Measurements from ENCODE around the gene MBNL1. TPM values are rescaled to one million over a fixed set of nuclear protein-coding genes. Genes with fewer than 3 reads are reported as not detected.
A peak's percentile ranks its signal among the peaks of the same experiment; 100 is the strongest.

Gene MBNL1
- total RNA-seq, 2 donors from 2014 or later: 299 to 323 TPM

- no peak for DNase-seq
- Mint-ChIP-seq H3K4me1 (ENCODE audit: low read depth) (peaks cover 90% of the 10 kb centered on the region), H3K36me3 (ENCODE audit: insufficient read depth in 2 of 2) (peaks cover 0 to 1% of the 10 kb centered on the region in 2 donors), H3K9me3 (no peaks in the 10 kb centered on the region), H3K27ac (peak overlapping the region; percentile 28), H3K27me3 (ENCODE audit: low read depth) (no peaks in the 10 kb centered on the region), H3K4me3 (peak overlapping the region; percentile 72 to 93)
- no peak for ATAC-seq (replicated peaks in 1 of 2)
These were observed 15.0 kb downstream of the MBNL1 start for GRCh38 chr3:152283492-152284381.

GRCh38 chr3:152284906-152285305 lies 16.2 kb downstream of the MBNL1 start:
- H3K4me3 Mint-ChIP-seq: peak overlapping the region; percentile 72 to 93
- peaks cover 0 to 1% of the 10 kb centered on the region in 2 donors for H3K36me3 Mint-ChIP-seq (ENCODE audit: insufficient read depth in 2 of 2)

GRCh38 chr3:152285509-152285908 lies 16.8 kb downstream of the MBNL1 start:
- DNase-seq: no peak
- peak overlapping the region; percentile 72 to 93 for H3K4me3 Mint-ChIP-seq
- H3K9me3 Mint-ChIP-seq: no peaks in the 10 kb centered on the region
- peak in 1 of 2 donors; percentile 30 for ATAC-seq (replicated peaks in 1 of 2)
- peaks cover 0 to 1% of the 10 kb centered on the region in 2 donors for H3K36me3 Mint-ChIP-seq (ENCODE audit: insufficient read depth in 2 of 2)
- no peaks in the 10 kb centered on the region for H3K27me3 Mint-ChIP-seq (ENCODE audit: low read depth)
- H3K4me1 Mint-ChIP-seq (ENCODE audit: low read depth): peaks cover 91% of the 10 kb centered on the region
- H3K27ac Mint-ChIP-seq: peak overlapping the region; percentile 75

More at GRCh38 chr3:152284906-152285305, 16.2 kb downstream of the MBNL1 start:
- ATAC-seq (replicated peaks in 1 of 2) (peak; percentile 74 to 76), DNase-seq (no peak)
- H3K27me3 Mint-ChIP-seq (ENCODE audit: low read depth): no peaks in the 10 kb centered on the region
- H3K27ac Mint-ChIP-seq: peak overlapping the region; percentile 74
- H3K4me1 Mint-ChIP-seq (ENCODE audit: low read depth): peaks cover 91% of the 10 kb centered on the region
- H3K9me3 Mint-ChIP-seq: no peaks in the 10 kb centered on the region

- peak overlapping the region; percentile 62 to 78 for H3K4me3 Mint-ChIP-seq
- ATAC-seq (replicated peaks in 1 of 2) (no peak), DNase-seq (no peak)
- peaks cover 0 to 4% of the 10 kb centered on the region in 2 donors for H3K36me3 Mint-ChIP-seq (ENCODE audit: insufficient read depth in 2 of 2)
- H3K9me3 Mint-ChIP-seq: no peaks in the 10 kb centered on the region
- H3K4me1 Mint-ChIP-seq (ENCODE audit: low read depth): peaks cover 95% of the 10 kb centered on the region
- peak overlapping the region; percentile 82 for H3K27ac Mint-ChIP-seq
- H3K27me3 Mint-ChIP-seq (ENCODE audit: low read depth): no peaks in the 10 kb centered on the region
These were observed 19.3 kb downstream of the MBNL1 start for GRCh38 chr3:152287898-152288576.

- no peak for DNase-seq
These were observed 20.0 kb downstream of the MBNL1 start for GRCh38 chr3:152288681-152289080.

GRCh38 chr3:152289708-152290107 lies 21.0 kb downstream of the MBNL1 start:
- no peaks in the 10 kb centered on the region for H3K9me3 Mint-ChIP-seq
- no peaks in the 10 kb centered on the region for H3K27me3 Mint-ChIP-seq (ENCODE audit: low read depth)
- peak overlapping the region; percentile 94 for H3K27ac Mint-ChIP-seq
- H3K4me3 Mint-ChIP-seq: peak overlapping the region; percentile 59 to 63
- no peak for DNase-seq
- H3K36me3 Mint-ChIP-seq (ENCODE audit: insufficient read depth in 2 of 2): peaks cover 0 to 5% of the 10 kb centered on the region in 2 donors
- ATAC-seq (replicated peaks in 1 of 2): no peak
- peaks cover 85% of the 10 kb centered on the region for H3K4me1 Mint-ChIP-seq (ENCODE audit: low read depth)

More at GRCh38 chr3:152288681-152289080, 20.0 kb downstream of the MBNL1 start:
- Mint-ChIP-seq H3K27me3 (ENCODE audit: low read depth) (no peaks in the 10 kb centered on the region), H3K4me3 (peak overlapping the region in 1 of 2 donors; percentile 78), H3K36me3 (ENCODE audit: insufficient read depth in 2 of 2) (peaks cover 0 to 5% of the 10 kb centered on the region in 2 donors), H3K9me3 (no peaks in the 10 kb centered on the region), H3K4me1 (ENCODE audit: low read depth) (peaks cover 95% of the 10 kb centered on the region), H3K27ac (no peak overlapping the region)
- no peak for ATAC-seq (replicated peaks in 1 of 2)

- no peak for ATAC-seq (replicated peaks in 1 of 2)
These were observed 21.6 kb downstream of the MBNL1 start for GRCh38 chr3:152290374-152290773.

GRCh38 chr3:152291238-152291637 lies 22.5 kb downstream of the MBNL1 start:
- ATAC-seq (replicated peaks in 1 of 2): no peak
- peak overlapping the region; percentile 74 for H3K27ac Mint-ChIP-seq
- H3K9me3 Mint-ChIP-seq: no peaks in the 10 kb centered on the region
- DNase-seq: no peak
- no peaks in the 10 kb centered on the region for H3K27me3 Mint-ChIP-seq (ENCODE audit: low read depth)
- H3K4me1 Mint-ChIP-seq (ENCODE audit: low read depth): peaks cover 86% of the 10 kb centered on the region
- peak overlapping the region; percentile 59 to 70 for H3K4me3 Mint-ChIP-seq
- H3K36me3 Mint-ChIP-seq (ENCODE audit: insufficient read depth in 2 of 2): peaks cover 2 to 4% of the 10 kb centered on the region in 2 donors

More at GRCh38 chr3:152290374-152290773, 21.6 kb downstream of the MBNL1 start:
- Mint-ChIP-seq H3K27ac (peak overlapping the region; percentile 50), H3K36me3 (ENCODE audit: insufficient read depth in 2 of 2) (peaks cover 0 to 5% of the 10 kb centered on the region in 2 donors), H3K9me3 (no peaks in the 10 kb centered on the region), H3K27me3 (ENCODE audit: low read depth) (no peaks in the 10 kb centered on the region), H3K4me3 (peak overlapping the region; percentile 58 to 59), H3K4me1 (ENCODE audit: low read depth) (peaks cover 84% of the 10 kb centered on the region)
- no peak for DNase-seq

GRCh38 chr3:152291649-152292066 lies 22.9 kb downstream of the MBNL1 start:
- Mint-ChIP-seq H3K36me3 (ENCODE audit: insufficient read depth in 2 of 2) (peaks cover 2 to 4% of the 10 kb centered on the region in 2 donors), H3K27ac (peak overlapping the region; percentile 74), H3K4me3 (peak overlapping the region; percentile 52 to 70), H3K27me3 (ENCODE audit: low read depth) (no peaks in the 10 kb centered on the region), H3K9me3 (no peaks in the 10 kb centered on the region), H3K4me1 (ENCODE audit: low read depth) (peaks cover 87% of the 10 kb centered on the region)
- ATAC-seq (replicated peaks in 1 of 2) (peak; percentile 71 to 72), DNase-seq (no peak)

GRCh38 chr3:152292366-152292765 lies 23.6 kb downstream of the MBNL1 start:
- Mint-ChIP-seq H3K4me3 (peak overlapping the region in 1 of 2 donors; percentile 70), H3K36me3 (ENCODE audit: insufficient read depth in 2 of 2) (peaks cover 3 to 4% of the 10 kb centered on the region in 2 donors), H3K9me3 (no peaks in the 10 kb centered on the region), H3K27ac (peak overlapping the region; percentile 74), H3K27me3 (ENCODE audit: low read depth) (no peaks in the 10 kb centered on the region), H3K4me1 (ENCODE audit: low read depth) (peaks cover 87% of the 10 kb centered on the region)
- ATAC-seq (replicated peaks in 1 of 2) (no peak), DNase-seq (no peak)

GRCh38 chr3:152293347-152294006 lies 24.7 kb downstream of the MBNL1 start:
- ATAC-seq (replicated peaks in 1 of 2): no peak
- H3K4me3 Mint-ChIP-seq: peak overlapping the region; percentile 18 to 49
- peaks cover 87% of the 10 kb centered on the region for H3K4me1 Mint-ChIP-seq (ENCODE audit: low read depth)

GRCh38 chr3:152295344-152295743 lies 26.6 kb downstream of the MBNL1 start:
- no peak for ATAC-seq (replicated peaks in 1 of 2)

More at GRCh38 chr3:152293347-152294006, 24.7 kb downstream of the MBNL1 start:
- H3K9me3 Mint-ChIP-seq: no peaks in the 10 kb centered on the region
- H3K36me3 Mint-ChIP-seq (ENCODE audit: insufficient read depth in 2 of 2): peaks cover 3 to 7% of the 10 kb centered on the region in 2 donors
- no peak for DNase-seq
- H3K27me3 Mint-ChIP-seq (ENCODE audit: low read depth): no peaks in the 10 kb centered on the region
- peak overlapping the region; percentile 47 for H3K27ac Mint-ChIP-seq

More at GRCh38 chr3:152295344-152295743, 26.6 kb downstream of the MBNL1 start:
- Mint-ChIP-seq H3K27me3 (ENCODE audit: low read depth) (no peaks in the 10 kb centered on the region), H3K9me3 (no peaks in the 10 kb centered on the region), H3K27ac (peak overlapping the region; percentile 94), H3K36me3 (ENCODE audit: insufficient read depth in 2 of 2) (peaks cover 7 to 16% of the 10 kb centered on the region in 2 donors), H3K4me1 (ENCODE audit: low read depth) (peaks cover 87% of the 10 kb centered on the region), H3K4me3 (peak overlapping the region; percentile 17 to 65)
- DNase-seq: no peak
